Heart left ventricle (tissue), 16 donors: ENCODE data around the gene PRKAA2. TPM values are rescaled to one million over a fixed set of nuclear protein-coding genes. Genes with fewer than 3 reads are reported as not detected.
"Not testable (repeated sequence)": the region's sequence is repeated elsewhere in the genome, so short reads cannot be mapped to it uniquely, and the experiment has no call there.

Experiments
- ATAC-seq, 4 donors: fragments of 200-7000 bp; cut with Tn5 transposase; one replicate each; pipeline ENCODE4 v1.9.1; 2020 to 2022; ENCODE audit warnings: moderate library complexity in 4 of 4, mild to moderate bottlenecking in 3 of 4, moderate number of reproducible peaks in 1 of 4
- DNase-seq, 5 donors: peaks; one replicate each; pipeline ENCODE4 v3.0.0-alpha.2; 2020
- H3K27ac ChIP-seq, 12 donors: fragments of 200-600 bp; sonication (generic) in 4 of 12; one replicate each; pipeline versions ENCODE4 v1.5.0 to v1.8.0; 2016 to 2022; ENCODE audit warnings: mild to moderate bottlenecking in 2 of 12
- H3K27me3 ChIP-seq, 9 donors: fragments of 200-600 bp; sonication (generic) in 2 of 9; one replicate each; pipeline versions ENCODE4 v1.5.1 to v1.8.0; 2016 to 2022; ENCODE audit warnings: mild to moderate bottlenecking in 3 of 9
- H3K36me3 ChIP-seq, 9 donors: fragments of 200-600 bp; sonication (generic) in 2 of 9; one replicate each; pipeline versions ENCODE4 v1.5.0 to v1.8.0; 2018 to 2022; ENCODE audit warnings: mild to moderate bottlenecking in 2 of 9
- H3K4me1 ChIP-seq, 12 donors: fragments of 200-600 bp; sonication (generic) in 4 of 12; one replicate each; pipeline versions ENCODE4 v1.5.0 to v1.8.0; 2016 to 2022; ENCODE audit warnings: mild to moderate bottlenecking in 3 of 12
- H3K4me3 ChIP-seq, 12 donors: fragments of 200-600 bp; sonication (generic) in 4 of 12; one replicate each; pipeline versions ENCODE4 v1.5.0 to v1.8.0; 2017 to 2022; ENCODE audit warnings: mild to moderate bottlenecking in 9 of 12, moderate library complexity in 4 of 12
- H3K9me3 ChIP-seq, 12 donors: fragments of 200-600 bp; sonication (generic) in 4 of 12; one replicate each; pipeline versions ENCODE4 v1.5.0 to v1.8.0; 2016 to 2022; ENCODE audit warnings: mild to moderate bottlenecking in 1 of 12
- CTCF ChIP-seq, 12 donors: fragments of 200-600 bp; sonication (generic) in 4 of 12; IDR thresholded peaks; one replicate each; pipeline versions ENCODE4 v1.5.0 to v1.8.0; 2018 to 2022; ENCODE audit warnings: antibody characterized with exemption in 12 of 12, mild to moderate bottlenecking in 5 of 12
- POLR2A ChIP-seq, 2 donors: fragments of 450-650 bp; IDR thresholded peaks; one replicate each; pipeline ENCODE4 v1.6.1; 2017; ENCODE audit warnings: antibody characterized with exemption in 2 of 2, mild to moderate bottlenecking in 2 of 2, moderate library complexity in 2 of 2
- WGBS, 4 donors: extraction: QIAGEN DNeasy Blood & Tissue Kit in 2 of 4; methylation state at CpG; one replicate each; pipeline versions ENCODE4 v1.1.5 to v1.1.7; 2013 to 2018; 5-methylcytosine and 5-hydroxymethylcytosine counted together
- intact Hi-C, 10 donors: fragments of 100-400 bp; cut with DNase I; formaldehyde crosslinking; loops; one replicate each; pipeline versions ENCODE4 v1.11.1 to v1.14.2; 2022
- long read RNA-seq, 3 donors: library from polyadenylated mRNA; unstranded; transcript quantifications; one replicate each; pipeline ENCODE4 v2.0.0, GENCODE V29; 2020 to 2021
- polyA plus RNA-seq, 2 donors: library from polyadenylated mRNA; stranded (reverse); fragments of 200-250 nt; gene quantifications; one replicate each; pipeline ENCODE4 v1.2.3, GENCODE V29; 2013
- total RNA-seq, 9 donors: library from RNA; depleted of rRNA in 2 of 9; stranded (reverse); fragments of >200 nt in 2 of 9; fragmentation: NEBNext Ultra II Directional in 3 of 9; extraction: Animal tissue kit (Norgen Biotek cat#: 25700) in 3 of 9; gene quantifications; one replicate each; pipeline versions ENCODE4 v1.1.0 to v1.2.4, GENCODE V29; 2016 to 2023
- donor health status: ischemic (EF 13 %, LVEDD 7.1; RV severe dilation, severe dysfunction).
- donor health status: healthy with polysubstance abuse.
- donor health status: DM: no; HTN: yes; CAD: no.
- donor health status: DM: no; HTN: no; CAD: no.
- donor health status: ischemic (EF 25% LVEDD 6.9; RV normal size, moderate dysfunction).
- donor health status: ischemic (EF 25% LVEDD 5.7; RV mildly dilated, moderate dysfunction).
- donor health status: healthy.
- donor health status: DM: yes; HTN: yes; CAD: no.
- donor health status: ischemic (EF 35%, LVEDD 5.7; RV mildly dilated, moderate dysfunction).
- donor health status: nonischemic (EF 11% LVEDD 7.7; RV severe dilation, severe dysfunction).
- donor health status: DM: yes; HTN: yes; CAD: no.
- donor health status: PGD.
- donor health status: ischemic (EF 29% LVEDD 5.4; RV normal size, mild dysfunction).
- donor health status: nonischemic (EF 23%, LVEDD 6.1; RV moderate dilation, normal function).

PRKAA2 gene
- 100 to 1,000 TPM in 8 of 9 donors, 10 to 100 TPM in 1; 51.3 to 163 (median 114) TPM for total RNA-seq
- 10 to 100 TPM; 17.6 to 24.8 TPM for polyA plus RNA-seq
- long read RNA-seq, donor 1, full-length matches to known transcripts, result 48 of 145 reads
- long read RNA-seq, donor 1, partial matches to known transcripts, result 75 of 145 reads
- long read RNA-seq, donor 1, other reads (novel, unspliced or antisense), result 22 of 145 reads
- long read RNA-seq, donor 2, full-length matches to known transcripts, result 269 of 427 reads
- long read RNA-seq, donor 2, partial matches to known transcripts, result 25 of 427 reads
- long read RNA-seq, donor 2, other reads (novel, unspliced or antisense), result 133 of 427 reads
- long read RNA-seq, donor 3, full-length matches to known transcripts, result 42 of 124 reads
- long read RNA-seq, donor 3, partial matches to known transcripts, result 52 of 124 reads
- long read RNA-seq, donor 3, other reads (novel, unspliced or antisense), result 30 of 124 reads

GRCh38 chr1:56644919-56645676, at the start of gene PRKAA2:
Gene PRKAA2 (plus strand): TSS chr1:56645314. CDS start chr1:56645388, 74 bp downstream.
- WGBS, 4 donors, result 1% methylated on average over 50 to 103 of the region's 103 CpGs
- peaks cover 0 to 6% (median 0%) of the 10 kb centered on the region in 12 donors for H3K9me3 ChIP-seq
- ATAC-seq, result peak; percentile 39 to 93 (median 84)
- H3K27me3 ChIP-seq, result peaks cover 0 to 41% (median 0%) of the 10 kb centered on the region in 9 donors
- intact Hi-C loops, result loop anchor here in 3 of 10 donors (2.0 to 10.0 kb wide), 5 partner anchors 60 to 170 kb away; partner anchors contain the start of gene FYB2 (in 1 of the 3)
- H3K4me3 ChIP-seq, result peak within 1 kb of the TSS; percentile 42 to 89 (median 64)
- peak; percentile 44 to 72 (median 61) for DNase-seq
- H3K4me1 ChIP-seq, result peaks cover 0 to 11% (median 5%) of the 10 kb centered on the region in 12 donors
- peak in 1 of 2 donors; percentile 28 for TF ChIP-seq POLR2A (IDR thresholded peaks at IDR 0.05)
- peak in 1 of 12 donors; percentile 8 for TF ChIP-seq CTCF (IDR thresholded peaks at IDR 0.05)
- H3K27ac ChIP-seq, result peak within 1 kb of the TSS; percentile 73 to 95 (median 88)
- no peaks in the 10 kb centered on the region for H3K36me3 ChIP-seq

- peaks cover 0 to 12% (median 0%) of the 10 kb centered on the region in 12 donors for H3K9me3 ChIP-seq
- WGBS, 4 donors, result 97 to 99% (median 97%) methylated on average over 5 of the region's 5 CpGs
- intact Hi-C loops, ATAC-seq, H3K27ac ChIP-seq, H3K36me3 ChIP-seq, H3K4me1 ChIP-seq, H3K4me3 ChIP-seq, DNase-seq, H3K27me3 ChIP-seq: not testable (repeated sequence)
These were observed 49.5 kb upstream of the PRKAA2 start for GRCh38 chr1:56595397-56596191.

GRCh38 chr1:56610097-56610496, 35.0 kb upstream of the PRKAA2 start:
- intact Hi-C loops, ATAC-seq, DNase-seq, H3K27me3 ChIP-seq, H3K4me1 ChIP-seq, H3K27ac ChIP-seq, H3K36me3 ChIP-seq, H3K4me3 ChIP-seq: not testable (repeated sequence)
- WGBS, 4 donors, result 34 to 82% (median 67%) methylated on average over 2 of the region's 2 CpGs
- peaks cover 0 to 12% (median 0%) of the 10 kb centered on the region in 12 donors for H3K9me3 ChIP-seq

- peaks cover 0 to 12% (median 0%) of the 10 kb centered on the region in 12 donors for H3K9me3 ChIP-seq
- WGBS, 4 donors, result 92 to 95% (median 93%) methylated on average over 6 of the region's 6 CpGs
- H3K4me1 ChIP-seq, ATAC-seq, H3K4me3 ChIP-seq, H3K27me3 ChIP-seq, DNase-seq, intact Hi-C loops, H3K27ac ChIP-seq, H3K36me3 ChIP-seq: not testable (repeated sequence)
These were observed 34.3 kb upstream of the PRKAA2 start for GRCh38 chr1:56610770-56611169.

- H3K27me3 ChIP-seq, result no peaks in the 10 kb centered on the region
- TF ChIP-seq CTCF (IDR thresholded peaks at IDR 0.05) (no peak), POLR2A (IDR thresholded peaks at IDR 0.05) (no peak)
- 88 to 92% (median 90%) methylated on average over 2 of the region's 2 CpGs for WGBS, 4 donors
- no peak for ATAC-seq
- DNase-seq, result no peak
- H3K4me3 ChIP-seq, result no peak overlapping the region
- no peak overlapping the region for H3K27ac ChIP-seq
- intact Hi-C loops, result no loop called here
- no peaks in the 10 kb centered on the region for H3K36me3 ChIP-seq
- H3K4me1 ChIP-seq, result no peaks in the 10 kb centered on the region
- H3K9me3 ChIP-seq, result peaks cover 0 to 6% (median 0%) of the 10 kb centered on the region in 12 donors
These were observed 28.0 kb upstream of the PRKAA2 start for GRCh38 chr1:56617141-56617540.
